Measurements from ENCODE around the gene EHD1. TPM values are rescaled to one million over a fixed set of nuclear protein-coding genes. Genes with fewer than 3 reads are reported as not detected.

Gene EHD1
- total RNA-seq, 4 donors from 2014 or later = 29.5 to 44.0 (median 31.8) TPM

DNA sequence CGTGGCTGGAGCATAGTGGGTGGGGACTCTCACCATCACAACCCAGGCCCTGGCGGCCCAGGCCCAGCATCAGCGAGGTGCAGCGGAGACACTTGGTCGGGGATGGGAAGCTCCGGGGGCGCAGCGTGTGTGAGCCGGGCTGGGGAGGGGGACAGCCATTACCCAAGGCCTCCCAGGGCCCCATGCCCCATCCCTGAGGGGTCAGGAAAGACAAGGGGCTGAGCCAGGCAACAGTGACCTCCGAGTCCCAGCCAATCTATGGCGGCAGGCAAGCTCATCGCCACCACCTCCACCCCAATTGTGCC lies 45.3 kb downstream of the EHD1 start:
- Histone ChIP-seq H3K27me3 (no peaks in the 10 kb centered on the region), H3K27ac (no peak overlapping the region), H3K36me3 (peaks cover 13 to 97% (median 38%) of the 10 kb centered on the region in 3 donors), H3K4me1 (peaks cover 4 to 31% (median 6%) of the 10 kb centered on the region in 3 donors), H3K9me3 (no peaks in the 10 kb centered on the region), H3K4me3 (no peak overlapping the region)
- TF ChIP-seq, protein P1, sequence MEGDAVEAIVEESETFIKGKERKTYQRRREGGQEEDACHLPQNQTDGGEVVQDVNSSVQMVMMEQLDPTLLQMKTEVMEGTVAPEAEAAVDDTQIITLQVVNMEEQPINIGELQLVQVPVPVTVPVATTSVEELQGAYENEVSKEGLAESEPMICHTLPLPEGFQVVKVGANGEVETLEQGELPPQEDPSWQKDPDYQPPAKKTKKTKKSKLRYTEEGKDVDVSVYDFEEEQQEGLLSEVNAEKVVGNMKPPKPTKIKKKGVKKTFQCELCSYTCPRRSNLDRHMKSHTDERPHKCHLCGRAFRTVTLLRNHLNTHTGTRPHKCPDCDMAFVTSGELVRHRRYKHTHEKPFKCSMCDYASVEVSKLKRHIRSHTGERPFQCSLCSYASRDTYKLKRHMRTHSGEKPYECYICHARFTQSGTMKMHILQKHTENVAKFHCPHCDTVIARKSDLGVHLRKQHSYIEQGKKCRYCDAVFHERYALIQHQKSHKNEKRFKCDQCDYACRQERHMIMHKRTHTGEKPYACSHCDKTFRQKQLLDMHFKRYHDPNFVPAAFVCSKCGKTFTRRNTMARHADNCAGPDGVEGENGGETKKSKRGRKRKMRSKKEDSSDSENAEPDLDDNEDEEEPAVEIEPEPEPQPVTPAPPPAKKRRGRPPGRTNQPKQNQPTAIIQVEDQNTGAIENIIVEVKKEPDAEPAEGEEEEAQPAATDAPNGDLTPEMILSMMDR (IDR thresholded peaks at IDR 0.05) = no peak
- no peak for TF ChIP-seq POLR2A (IDR thresholded peaks at IDR 0.05)
- 80% methylated on average over 1 of the region's 12 CpGs; no CpG with 5 or more reads in 1 of the 2 donors for WGBS, 2 donors
- no peak for DNase-seq
- intact Hi-C loops (cut with DNase I) = no loop called here

DNA sequence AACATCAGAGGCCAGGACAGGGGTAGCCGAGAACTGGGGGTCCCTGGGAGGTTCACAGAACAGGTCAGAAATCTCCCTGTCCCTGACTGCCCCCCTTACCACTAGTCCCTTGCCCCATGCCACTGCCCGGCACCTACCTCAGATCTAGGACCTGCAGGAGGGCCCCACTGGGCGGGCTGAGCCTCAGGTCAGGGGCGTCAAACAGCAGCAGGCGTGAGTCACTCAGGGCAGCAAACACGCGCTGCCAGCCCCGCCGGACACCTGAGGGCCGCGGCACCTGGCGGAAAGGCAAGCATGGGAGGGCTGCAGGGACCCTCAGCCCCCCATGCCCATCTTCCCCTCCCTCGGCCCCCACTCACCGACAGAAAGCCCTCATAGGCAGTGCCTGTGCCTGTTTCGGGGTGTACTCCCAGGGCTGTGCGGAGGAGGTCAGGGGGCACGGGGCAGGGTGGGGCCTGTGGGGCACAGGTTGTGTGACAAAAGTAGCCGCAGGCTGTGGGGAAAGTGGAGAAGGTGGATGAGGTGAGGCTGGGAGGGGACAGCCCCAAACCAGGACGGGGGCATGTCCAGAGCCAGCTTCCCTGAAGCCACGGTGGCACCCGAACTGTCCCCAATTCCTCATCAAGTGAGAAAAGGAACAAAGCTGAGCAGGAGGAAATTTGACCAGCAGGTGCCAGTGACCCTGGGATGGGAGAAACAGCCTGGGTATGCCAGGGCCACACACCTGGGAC lies 45.8 kb downstream of the EHD1 start:
- no peaks in the 10 kb centered on the region for H3K27me3 ChIP-seq
- intact Hi-C loops (cut with DNase I) = no loop called here
- H3K9me3 ChIP-seq = no peaks in the 10 kb centered on the region
- H3K27ac ChIP-seq = no peak overlapping the region
- H3K4me1 ChIP-seq = peaks cover 4 to 30% (median 6%) of the 10 kb centered on the region in 3 donors
- WGBS, 2 donors = 71 to 90% methylated on average over 1 to 2 of the region's 21 CpGs
- peaks cover 13 to 97% (median 38%) of the 10 kb centered on the region in 3 donors for H3K36me3 ChIP-seq
- DNase-seq = no peak
- TF ChIP-seq POLR2A (IDR thresholded peaks at IDR 0.05) = no peak
- TF ChIP-seq, protein P1 (IDR thresholded peaks at IDR 0.05) = no peak
- H3K4me3 ChIP-seq = no peak overlapping the region

DNA sequence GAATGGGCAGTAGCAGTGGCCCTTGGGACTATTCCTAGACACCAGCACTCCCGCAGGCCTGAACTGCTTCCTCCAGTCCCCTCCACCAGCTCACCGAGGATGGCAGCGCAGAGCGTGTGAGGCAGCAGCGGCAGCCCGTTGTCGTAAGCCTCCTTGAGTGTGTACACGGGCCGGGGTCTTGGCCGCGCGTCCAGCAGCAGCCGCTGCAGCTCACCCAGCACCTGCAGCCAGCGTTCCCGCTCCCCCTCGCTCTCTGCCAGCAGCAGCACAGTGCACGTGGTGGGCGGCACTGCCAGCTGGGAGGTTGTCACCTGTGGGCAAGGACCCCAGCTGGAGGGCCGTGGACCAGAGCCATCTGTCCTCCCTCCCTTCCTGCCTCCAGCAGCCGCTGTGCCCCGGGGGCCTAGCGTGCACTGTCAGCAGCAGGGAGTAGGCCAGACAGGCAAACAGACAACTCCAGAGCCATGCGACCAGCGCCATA lies 47.0 kb downstream of the EHD1 start:
- Histone ChIP-seq H3K9me3 (no peaks in the 10 kb centered on the region), H3K4me1 (peaks cover 4 to 18% (median 6%) of the 10 kb centered on the region in 3 donors), H3K27ac (no peak overlapping the region), H3K27me3 (no peaks in the 10 kb centered on the region), H3K36me3 (peaks cover 13 to 97% (median 42%) of the 10 kb centered on the region in 3 donors), H3K4me3 (no peak overlapping the region)
- intact Hi-C loops (cut with DNase I) = no loop called here
- WGBS, 2 donors = 86% methylated on average over 19 of the region's 24 CpGs; no CpG with 5 or more reads in 1 of the 2 donors
- TF ChIP-seq, protein P1 (IDR thresholded peaks at IDR 0.05) = no peak
- TF ChIP-seq POLR2A (IDR thresholded peaks at IDR 0.05) = no peak
- no peak for DNase-seq

DNA sequence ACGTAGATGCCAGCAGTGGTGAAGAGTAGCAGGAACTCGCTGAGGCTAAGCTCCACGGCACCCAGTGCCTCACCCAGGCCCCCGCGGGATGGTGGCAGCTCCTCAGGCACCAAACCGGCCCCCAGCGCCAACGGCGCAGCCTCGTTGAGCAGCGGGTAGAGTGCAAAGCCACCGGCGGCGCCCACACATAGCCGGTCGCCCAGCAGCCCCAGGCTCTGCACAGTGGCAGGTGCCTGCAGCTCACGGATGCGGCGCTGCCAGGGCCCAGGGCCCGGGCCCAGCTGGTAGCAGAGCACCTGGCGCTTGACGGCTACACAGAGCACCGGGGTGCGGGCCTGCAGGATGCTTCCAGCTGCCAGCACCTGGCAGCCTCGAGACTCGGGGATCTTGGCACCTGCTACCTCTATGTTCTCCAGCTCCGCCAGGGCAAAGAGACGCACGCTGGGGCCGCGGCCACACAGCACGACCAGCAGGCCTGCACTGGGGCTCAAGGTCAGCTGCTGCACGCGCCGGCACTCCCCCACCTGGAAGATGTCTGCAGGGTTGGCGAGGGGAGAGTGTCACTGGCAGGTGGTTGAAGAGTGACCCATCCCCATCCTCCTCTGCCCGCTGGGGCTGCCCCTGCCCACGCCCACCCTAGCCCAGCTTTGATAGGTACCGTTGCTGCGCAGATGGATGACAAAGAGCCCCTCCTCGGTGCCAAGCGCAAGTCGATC lies 48.7 kb downstream of the EHD1 start:
- intact Hi-C loops (cut with DNase I) = no loop called here
- Histone ChIP-seq H3K36me3 (peaks cover 13 to 100% (median 38%) of the 10 kb centered on the region in 3 donors), H3K4me3 (no peak overlapping the region), H3K9me3 (no peaks in the 10 kb centered on the region), H3K27me3 (no peaks in the 10 kb centered on the region), H3K4me1 (peaks cover 0 to under 1% (median 0%) of the 10 kb centered on the region in 3 donors), H3K27ac (no peak overlapping the region)
- TF ChIP-seq, protein P1 (IDR thresholded peaks at IDR 0.05) = no peak
- TF ChIP-seq POLR2A (IDR thresholded peaks at IDR 0.05) = no peak
- DNase-seq = no peak
- 67 to 86% methylated on average over 6 to 20 of the region's 43 CpGs for WGBS, 2 donors

DNA sequence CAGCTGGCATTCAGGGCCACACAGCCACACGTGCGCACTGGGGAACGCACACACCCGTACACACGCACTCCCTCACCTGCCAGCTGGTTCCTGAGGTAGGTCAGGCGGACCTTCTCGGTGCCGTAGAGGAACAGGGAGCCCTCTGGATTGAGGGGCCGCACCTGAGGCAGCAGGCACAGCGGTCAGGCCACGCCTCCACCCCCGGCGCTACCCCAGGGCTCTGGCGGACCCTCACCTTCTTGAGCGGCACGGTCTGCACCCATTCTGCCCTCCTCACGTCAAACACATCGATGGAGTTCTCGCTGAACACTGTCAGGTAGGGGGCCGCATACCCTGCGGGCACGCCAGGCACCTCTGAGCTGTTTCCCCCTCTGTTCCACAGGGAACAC lies 51.0 kb downstream of the EHD1 start:
- no peak for TF ChIP-seq POLR2A (IDR thresholded peaks at IDR 0.05)
- TF ChIP-seq, protein P1 (IDR thresholded peaks at IDR 0.05) = no peak
- peaks cover 3 to 93% (median 18%) of the 10 kb centered on the region in 3 donors for H3K36me3 ChIP-seq

More for the DNA sequence above, 51.0 kb downstream of the EHD1 start:
- intact Hi-C loops (cut with DNase I) = no loop called here
- Histone ChIP-seq H3K4me1 (no peaks in the 10 kb centered on the region), H3K27ac (no peak overlapping the region), H3K27me3 (no peaks in the 10 kb centered on the region), H3K4me3 (no peak overlapping the region), H3K9me3 (no peaks in the 10 kb centered on the region)
- 83 to 93% methylated on average over 1 to 17 of the region's 22 CpGs for WGBS, 2 donors
- DNase-seq = no peak

Measured in esophagus squamous epithelium (tissue), 5 donors.